Kidney (tissue), 14 donors: ENCODE data around the gene MATN4. TPM values are rescaled to one million over a fixed set of nuclear protein-coding genes. Genes with fewer than 3 reads are reported as not detected.

ENCODE experiments used
- DNase-seq, 5 donors: peaks; one replicate each; pipeline ENCODE4 v3.0.0-alpha.2; 2013 to 2020
- FAIRE-seq: peaks from 2 replicates; lab custom pipeline; 2012; peaks lifted over from hg19 to GRCh38; lab: Jason Lieb, UNC
- H3K27ac ChIP-seq, 2 donors: one replicate each; pipeline ENCODE4 v1.7.0; 2013; ENCODE audit warnings: low read depth in 2 of 2, low read length in 2 of 2, inconsistent platforms in 1 of 2
- H3K27me3 ChIP-seq: one replicate; pipeline ENCODE4 v1.7.1; 2013; ENCODE audit warnings: low read length, inconsistent platforms; ENCODE audit not compliant: control insufficient read depth, insufficient read depth
- H3K36me3 ChIP-seq, 3 donors: one replicate each; pipeline versions ENCODE4 v1.7.0 to v1.7.1; 2013; ENCODE audit warnings: low read length in 3 of 3, control low read depth in 1 of 3, inconsistent platforms in 1 of 3; ENCODE audit not compliant: insufficient read depth in 3 of 3, control insufficient read depth in 2 of 3
- H3K4me1 ChIP-seq, 3 donors: one replicate each; pipeline versions ENCODE4 v1.7.0 to v1.7.1; 2013; ENCODE audit warnings: low read length in 3 of 3, inconsistent platforms in 1 of 3, low read depth in 1 of 3; ENCODE audit not compliant: control insufficient read depth in 2 of 3, insufficient read depth in 2 of 3
- H3K4me3 ChIP-seq, 3 donors: one replicate each; pipeline versions ENCODE4 v1.7.0 to v1.8.1; 2013; ENCODE audit warnings: low read length in 3 of 3, control low read depth in 1 of 3, inconsistent platforms in 1 of 3
- H3K9ac ChIP-seq, 3 donors: one replicate each; pipeline versions ENCODE4 v1.7.0 to v1.7.1; 2013; ENCODE audit warnings: low read length in 3 of 3, control low read depth in 1 of 3, inconsistent platforms in 1 of 3
- H3K9me3 ChIP-seq, 3 donors: one replicate each; pipeline versions ENCODE4 v1.7.0 to v1.7.1; 2013; ENCODE audit warnings: low read length in 3 of 3, control low read depth in 1 of 3, inconsistent platforms in 1 of 3; ENCODE audit not compliant: control insufficient read depth in 2 of 3, insufficient read depth in 1 of 3
- intact Hi-C: fragments of 100-400 bp; cut with DNase I; formaldehyde crosslinking; loops from one replicate; pipeline ENCODE4 v1.11.1; 2022
- polyA plus RNA-seq: library from polyadenylated mRNA; stranded (reverse); fragments of 350-450 nt; fragmentation: Illumina TruSeq; extraction: RNeasy Lipid Tissue Mini Kit (QIAGEN cat#74804); gene quantifications from one replicate; pipeline ENCODE4 v1.2.3, GENCODE V29; 2014; ENCODE audit warnings: low read depth, low replicate concordance; ENCODE audit not compliant: insufficient read depth
- total RNA-seq: library from RNA; stranded (reverse); fragmentation: NEBNext Ultra II Directional; extraction: Animal tissue kit (Norgen Biotek cat#: 25700); gene quantifications from one replicate; pipeline ENCODE4 v1.2.1, GENCODE V29; 2021
- TF ChIP-seq, protein P1 (sequence below): IDR thresholded peaks from 3 replicates; pipeline ENCODE4 v1.5.1; 2012; ENCODE audit warnings: mild to moderate bottlenecking, moderate library complexity, borderline replicate concordance; ENCODE audit not compliant: insufficient read depth; ENCODE audit errors: extremely low read depth
- donor health status: control.
- donor health status: control.
- donor health status: control.
- donor health status: control.
- donor health status: control.
- donor health status: DM: yes; HTN: yes; CAD: no.
- donor health status: Normal renal cell carcinoma (clear cell type).

Gene MATN4
- total and polyA plus RNA-seq, 2 donors from 2014 or later: 0.19 TPM

DNA sequence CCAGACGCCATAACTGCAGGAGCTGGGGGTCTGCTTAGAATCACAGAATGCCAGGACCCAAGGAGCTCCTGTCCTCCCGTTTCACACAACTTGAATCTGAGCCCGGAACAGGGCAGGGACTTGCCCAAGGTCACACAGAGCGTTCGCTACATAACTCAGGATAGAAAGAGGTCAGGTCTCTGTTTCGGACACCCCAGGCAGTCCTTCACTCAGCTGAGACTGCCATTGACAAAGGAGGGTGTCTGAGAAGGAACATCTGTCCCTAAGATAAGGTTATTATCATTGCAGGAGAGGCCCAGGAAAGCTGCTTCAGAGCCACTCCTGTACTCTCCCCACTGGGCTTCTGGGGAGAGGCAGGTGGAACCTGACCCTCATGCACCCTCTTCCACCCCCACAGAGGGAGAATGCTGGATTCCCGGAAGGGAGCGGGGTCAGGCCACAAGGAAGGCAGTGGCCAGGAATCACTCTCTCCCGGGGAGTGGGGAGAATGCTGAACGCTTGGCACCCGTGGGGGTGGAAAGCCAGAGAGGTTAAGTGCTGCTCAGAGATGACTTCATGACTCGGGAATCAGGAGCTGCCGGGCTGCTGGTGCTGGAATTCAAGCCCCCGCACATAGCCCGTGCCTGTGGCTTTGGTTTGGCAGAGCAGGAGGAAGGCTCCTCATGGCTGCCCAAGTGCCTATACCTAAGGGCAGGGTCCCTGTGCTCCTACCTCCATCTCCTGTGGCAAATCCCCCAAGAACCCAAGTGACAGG lies 29.4 kb upstream of the MATN4 start:
- Histone ChIP-seq H3K4me1 (peaks cover 6 to 70% (median 52%) of the 10 kb centered on the region in 3 donors), H3K27me3 (no peaks in the 10 kb centered on the region), H3K36me3 (peaks cover 2 to 37% (median 8%) of the 10 kb centered on the region in 3 donors), H3K27ac (peak overlapping the region; percentile 96 to 99), H3K9me3 (no peaks in the 10 kb centered on the region), H3K9ac (peak overlapping the region in 2 of 3 donors; percentile 18 to 100), H3K4me3 (peak overlapping the region in 2 of 3 donors; percentile 7 to 85)
- intact Hi-C loops: no loop called here
- TF ChIP-seq, protein P1, sequence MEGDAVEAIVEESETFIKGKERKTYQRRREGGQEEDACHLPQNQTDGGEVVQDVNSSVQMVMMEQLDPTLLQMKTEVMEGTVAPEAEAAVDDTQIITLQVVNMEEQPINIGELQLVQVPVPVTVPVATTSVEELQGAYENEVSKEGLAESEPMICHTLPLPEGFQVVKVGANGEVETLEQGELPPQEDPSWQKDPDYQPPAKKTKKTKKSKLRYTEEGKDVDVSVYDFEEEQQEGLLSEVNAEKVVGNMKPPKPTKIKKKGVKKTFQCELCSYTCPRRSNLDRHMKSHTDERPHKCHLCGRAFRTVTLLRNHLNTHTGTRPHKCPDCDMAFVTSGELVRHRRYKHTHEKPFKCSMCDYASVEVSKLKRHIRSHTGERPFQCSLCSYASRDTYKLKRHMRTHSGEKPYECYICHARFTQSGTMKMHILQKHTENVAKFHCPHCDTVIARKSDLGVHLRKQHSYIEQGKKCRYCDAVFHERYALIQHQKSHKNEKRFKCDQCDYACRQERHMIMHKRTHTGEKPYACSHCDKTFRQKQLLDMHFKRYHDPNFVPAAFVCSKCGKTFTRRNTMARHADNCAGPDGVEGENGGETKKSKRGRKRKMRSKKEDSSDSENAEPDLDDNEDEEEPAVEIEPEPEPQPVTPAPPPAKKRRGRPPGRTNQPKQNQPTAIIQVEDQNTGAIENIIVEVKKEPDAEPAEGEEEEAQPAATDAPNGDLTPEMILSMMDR: no peak
- FAIRE-seq (no peak), DNase-seq (peak; percentile 82 to 95 (median 83))

- peaks cover 2 to 40% (median 8%) of the 10 kb centered on the region in 3 donors for H3K36me3 ChIP-seq
- H3K4me3 ChIP-seq: peak overlapping the region in 2 of 3 donors; percentile 8 to 85
- peak in 2 of 5 donors; percentile 29 to 84 for DNase-seq
- FAIRE-seq: no peak
- H3K27ac ChIP-seq: peak overlapping the region; percentile 96 to 99
- H3K9ac ChIP-seq: peak overlapping the region in 2 of 3 donors; percentile 3 to 100
- H3K4me1 ChIP-seq: peaks cover 6 to 63% (median 50%) of the 10 kb centered on the region in 3 donors
- TF ChIP-seq, protein P1: no peak
- intact Hi-C loops: no loop called here
- no peaks in the 10 kb centered on the region for H3K27me3 ChIP-seq
- no peaks in the 10 kb centered on the region for H3K9me3 ChIP-seq
These were observed 28.6 kb upstream of the MATN4 start for GRCh38 chr20:45336530-45337366.

DNA sequence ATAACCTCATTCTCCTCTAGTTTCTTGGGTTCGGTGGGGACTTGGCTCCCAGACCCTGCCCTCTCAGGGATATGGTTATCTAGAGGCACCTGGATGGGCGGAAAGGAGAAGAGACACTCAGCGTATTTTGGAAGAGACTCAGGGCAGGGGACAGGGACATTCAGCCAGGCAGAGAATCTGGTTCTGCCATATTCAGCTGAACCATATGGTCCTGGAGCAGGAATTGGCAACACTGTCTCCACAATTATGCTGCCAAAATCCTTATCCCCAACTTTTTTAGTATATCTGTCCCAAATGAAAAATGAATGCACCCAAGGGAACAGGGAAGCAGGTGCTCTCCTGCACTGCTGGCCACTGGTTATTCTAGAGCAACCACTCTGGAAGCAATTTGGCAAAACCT lies 22.4 kb upstream of the MATN4 start:
- Histone ChIP-seq H3K27me3 (no peaks in the 10 kb centered on the region), H3K4me3 (no peak overlapping the region), H3K9ac (no peak overlapping the region), H3K36me3 (peaks cover 4 to 71% (median 46%) of the 10 kb centered on the region in 3 donors), H3K27ac (peak overlapping the region; percentile 30 to 54), H3K4me1 (peaks cover 0 to 27% (median 20%) of the 10 kb centered on the region in 3 donors), H3K9me3 (no peaks in the 10 kb centered on the region)
- TF ChIP-seq, protein P1: no peak
- intact Hi-C loops: no loop called here
- FAIRE-seq: no peak
- no peak for DNase-seq
